ENCODE data around the gene ABCC8. TPM values are rescaled to one million over a fixed set of nuclear protein-coding genes. Genes with fewer than 3 reads are reported as not detected.

Gene ABCC8
- total RNA-seq, 1 donor: not detected

GRCh38 chr11:17410606-17411379, 65.9 kb downstream of the ABCC8 start:
- H3K4me3 ChIP-seq (ENCODE audit: low read depth, low read length): no peak overlapping the region
- TF ChIP-seq CTCF (IDR thresholded peaks at IDR 0.05; ENCODE audit: insufficient read depth, low read depth, low read length): no peak
- DNase-seq (ENCODE audit: low read depth): no peak

GRCh38 chr11:17408641-17409040, 68.0 kb downstream of the ABCC8 start:
- TF ChIP-seq CTCF (IDR thresholded peaks at IDR 0.05; ENCODE audit: insufficient read depth, low read depth, low read length): no peak
- H3K4me3 ChIP-seq (ENCODE audit: low read depth, low read length): no peak overlapping the region
- DNase-seq (ENCODE audit: low read depth): no peak

GRCh38 chr11:17408026-17408425, 68.6 kb downstream of the ABCC8 start:
- no peak for DNase-seq (ENCODE audit: low read depth)
- H3K4me3 ChIP-seq (ENCODE audit: low read depth, low read length): no peak overlapping the region

GRCh38 chr11:17407575-17407974, 69.1 kb downstream of the ABCC8 start:
- TF ChIP-seq CTCF (IDR thresholded peaks at IDR 0.05; ENCODE audit: insufficient read depth, low read depth, low read length): no peak
- no peak overlapping the region for H3K4me3 ChIP-seq (ENCODE audit: low read depth, low read length)
- no peak for DNase-seq (ENCODE audit: low read depth)

More at GRCh38 chr11:17408026-17408425, 68.6 kb downstream of the ABCC8 start:
- TF ChIP-seq CTCF (IDR thresholded peaks at IDR 0.05; ENCODE audit: insufficient read depth, low read depth, low read length): no peak

GRCh38 chr11:17406818-17407149, 69.9 kb downstream of the ABCC8 start:
- TF ChIP-seq CTCF (IDR thresholded peaks at IDR 0.05; ENCODE audit: insufficient read depth, low read depth, low read length): no peak
- no peak overlapping the region for H3K4me3 ChIP-seq (ENCODE audit: low read depth, low read length)
- no peak for DNase-seq (ENCODE audit: low read depth)

- no peak for TF ChIP-seq CTCF (IDR thresholded peaks at IDR 0.05; ENCODE audit: insufficient read depth, low read depth, low read length)
- DNase-seq (ENCODE audit: low read depth): no peak
- no peak overlapping the region for H3K4me3 ChIP-seq (ENCODE audit: low read depth, low read length)
Measured at GRCh38 chr11:17406082-17406817, 70.4 kb downstream of the ABCC8 start.
